A549 (cell line): Measurements from ENCODE around the gene TRIM10.
"Not testable (repeated sequence)": the region's sequence is repeated elsewhere in the genome, so short reads cannot be mapped to it uniquely, and the experiment has no call there.

ENCODE experiments used
- BHLHE40 ChIP-seq: IDR thresholded peaks from 2 replicates; pipeline ENCODE4 v1.6.1; 2012; ENCODE audit warnings: low read depth, low read length, inconsistent platforms
- CEBPB ChIP-seq, 2 experiments: fragments of >200 bp in 1 of 2; sonication (Bioruptor Twin) in 1 of 2; formaldehyde crosslinking in 1 of 2; IDR thresholded peaks; 2 replicates each; pipeline ENCODE4 v1.6.1; 2012 to 2016
- CHD2 ChIP-seq: fragments of 150-350 bp; IDR thresholded peaks from 2 replicates; pipeline ENCODE4 v1.6.1; 2014; ENCODE audit warnings: low read length; ENCODE audit not compliant: partially characterized antibody
- CTCF ChIP-seq: fragments of >200 bp; sonication (Bioruptor Twin); formaldehyde crosslinking; IDR thresholded peaks from 3 replicates; pipeline ENCODE4 v1.5.1; 2016
- E2F6 ChIP-seq: IDR thresholded peaks from 2 replicates; pipeline ENCODE4 v1.6.1; 2012; ENCODE audit warnings: low read depth, borderline replicate concordance
- EP300 ChIP-seq, 2 experiments: fragments of >200 bp; sonication (Bioruptor Twin); formaldehyde crosslinking; IDR thresholded peaks; 2 replicates in 1 of 2; 3 replicates in 1 of 2; pipeline ENCODE4 v1.6.1; 2016 to 2017
- HEYL ChIP-seq: fragments of 250-450 bp; sonication (Bioruptor Pico); IDR thresholded peaks from 2 replicates; pipeline ENCODE4 v1.8.0; 2021; ENCODE audit warnings: mild to moderate bottlenecking, moderate library complexity
- HMGXB4 ChIP-seq: fragments of 250-450 bp; sonication (Bioruptor Pico); IDR thresholded peaks from 2 replicates; pipeline ENCODE4 v1.5.0; 2021; ENCODE audit warnings: mild to moderate bottlenecking, moderate library complexity, borderline replicate concordance
- MAFK ChIP-seq: fragments of 450-650 bp; IDR thresholded peaks from 2 replicates; pipeline ENCODE4 v1.6.1; 2014; ENCODE audit not compliant: partially characterized antibody
- NPAS2 ChIP-seq: fragments of 250-450 bp; sonication (Bioruptor Pico); IDR thresholded peaks from 2 replicates; pipeline ENCODE4 v1.8.0; 2022; ENCODE audit warnings: mild to moderate bottlenecking, moderate library complexity, borderline replicate concordance
- NR3C1 ChIP-seq: fragments of >200 bp; sonication (Bioruptor Twin); formaldehyde crosslinking; IDR thresholded peaks from 3 replicates; pipeline ENCODE4 v1.6.1; 2017
- POLR2A ChIP-seq: IDR thresholded peaks from 2 replicates; pipeline ENCODE4 v1.6.1; 2012; ENCODE audit warnings: mild to moderate bottlenecking, low read length
- RAD21 ChIP-seq, 2 experiments: fragments of >200 bp in 1 of 2; sonication (Bioruptor Twin) in 1 of 2; formaldehyde crosslinking in 1 of 2; IDR thresholded peaks in 1 of 2; conservative IDR thresholded peaks in 1 of 2; 2 replicates in 1 of 2; 3 replicates in 1 of 2; pipeline ENCODE4 v1.6.1; 2012 to 2018; ENCODE audit warnings: inconsistent platforms in 1 of 2
- SREBF2 ChIP-seq: fragments of 450-650 bp; IDR thresholded peaks from 2 replicates; pipeline ENCODE4 v1.6.1; 2014; ENCODE audit warnings: mild to moderate bottlenecking, moderate library complexity

GRCh38 chr6:30140240-30140639 is 20.8 kb downstream of the TRIM10 start:
- not testable (repeated sequence) for TF ChIP-seq MAFK; NPAS2 (CRISPR knock-in tag); CTCF; EP300 (IDR thresholded peaks at IDR 0.05); HEYL (CRISPR knock-in tag); RAD21 (conservative IDR thresholded peaks at IDR 0.05 in 1 of 2, IDR thresholded peaks at IDR 0.05 in 1 of 2); BHLHE40; CHD2; HMGXB4 (CRISPR knock-in tag); POLR2A; E2F6; NR3C1; SREBF2; CEBPB (IDR thresholded peaks at IDR 0.05)
